Colonic mucosa (tissue), 4 donors: ENCODE data around the gene SEZ6L2. TPM values are rescaled to one million over a fixed set of nuclear protein-coding genes. Genes with fewer than 3 reads are reported as not detected.

Experiments
- DNase-seq: peaks from one replicate; pipeline ENCODE4 v3.0.0-alpha.2; 2020
- H3K27ac ChIP-seq: fragments of 200-600 bp; one replicate; pipeline ENCODE4 v1.8.0; 2021
- H3K27me3 ChIP-seq: fragments of 200-600 bp; one replicate; pipeline ENCODE4 v1.8.0; 2021
- H3K36me3 ChIP-seq: fragments of 200-600 bp; one replicate; pipeline ENCODE4 v1.8.0; 2021
- H3K4me1 ChIP-seq: fragments of 200-600 bp; one replicate; pipeline ENCODE4 v1.8.0; 2021; ENCODE audit warnings: mild to moderate bottlenecking
- H3K4me3 ChIP-seq: fragments of 200-600 bp; one replicate; pipeline ENCODE4 v1.8.0; 2021
- H3K9ac ChIP-seq, 2 donors: one replicate each; pipeline ENCODE4 v1.7.0; 2013; ENCODE audit warnings: control low read depth in 2 of 2, low read depth in 2 of 2, low read length in 2 of 2
- H3K9me3 ChIP-seq: fragments of 200-600 bp; one replicate; pipeline ENCODE4 v1.8.0; 2021
- CTCF ChIP-seq: fragments of 200-600 bp; IDR thresholded peaks from one replicate; pipeline ENCODE4 v1.8.0; 2022; ENCODE audit warnings: antibody characterized with exemption, mild to moderate bottlenecking
- intact Hi-C: fragments of 100-400 bp; cut with DNase I; formaldehyde crosslinking; loops from one replicate; pipeline ENCODE4 v1.14.1; 2022
- total RNA-seq, 2 donors: library from RNA; stranded (reverse); fragmentation: NEBNext Ultra II Directional in 1 of 2; extraction: Animal tissue kit (Norgen Biotek cat#: 25700) in 1 of 2; gene quantifications; one replicate each; pipeline ENCODE4 v1.2.1, GENCODE V29; 2021
- donor health status: healthy.
- donor health status: DM: no; HTN: no; CAD: no.
- donor health status: DM: no; HTN: no; CAD: no.

Gene SEZ6L2
- total RNA-seq, 2 donors from 2014 or later, result 11.2 to 12.1 TPM

- no peak overlapping the region for H3K4me3 ChIP-seq
- no peaks in the 10 kb centered on the region for H3K27me3 ChIP-seq
- no peak overlapping the region for H3K9ac ChIP-seq
- no peak for TF ChIP-seq CTCF
- no peak for DNase-seq
- no peaks in the 10 kb centered on the region for H3K9me3 ChIP-seq
- peaks cover 11% of the 10 kb centered on the region for H3K4me1 ChIP-seq
- intact Hi-C loops, result no loop called here
- no peaks in the 10 kb centered on the region for H3K36me3 ChIP-seq
- no peak overlapping the region for H3K27ac ChIP-seq
Observed at GRCh38 chr16:29922326-29922725, 23.0 kb upstream of the SEZ6L2 start.

GRCh38 chr16:29921034-29921385 is 21.7 kb upstream of the SEZ6L2 start:
- H3K9ac ChIP-seq, result no peak overlapping the region
- no peak overlapping the region for H3K4me3 ChIP-seq
- peaks cover 6% of the 10 kb centered on the region for H3K4me1 ChIP-seq
- H3K27me3 ChIP-seq, result no peaks in the 10 kb centered on the region
- DNase-seq, result no peak
- intact Hi-C loops, result no loop called here
- H3K9me3 ChIP-seq, result no peaks in the 10 kb centered on the region
- no peaks in the 10 kb centered on the region for H3K36me3 ChIP-seq
- no peak overlapping the region for H3K27ac ChIP-seq
- no peak for TF ChIP-seq CTCF

- no peak for TF ChIP-seq CTCF
- intact Hi-C loops, result no loop called here
- Histone ChIP-seq H3K36me3 (no peaks in the 10 kb centered on the region), H3K27ac (no peak overlapping the region), H3K4me3 (no peak overlapping the region), H3K27me3 (no peaks in the 10 kb centered on the region), H3K9me3 (no peaks in the 10 kb centered on the region), H3K4me1 (peaks cover 6% of the 10 kb centered on the region), H3K9ac (no peak overlapping the region)
- DNase-seq, result no peak
Observed at GRCh38 chr16:29920288-29921033, 21.1 kb upstream of the SEZ6L2 start.

GRCh38 chr16:29916979-29917378 is 17.6 kb upstream of the SEZ6L2 start:
- H3K9ac ChIP-seq, result no peak overlapping the region
- no peak for TF ChIP-seq CTCF
- H3K9me3 ChIP-seq, result no peaks in the 10 kb centered on the region
- H3K27ac ChIP-seq, result no peak overlapping the region
- no peak for DNase-seq
- H3K4me1 ChIP-seq, result no peaks in the 10 kb centered on the region
- H3K4me3 ChIP-seq, result no peak overlapping the region
- H3K36me3 ChIP-seq, result no peaks in the 10 kb centered on the region
- no peaks in the 10 kb centered on the region for H3K27me3 ChIP-seq
- intact Hi-C loops, result no loop called here

GRCh38 chr16:29915590-29916247 is 16.4 kb upstream of the SEZ6L2 start:
- no peaks in the 10 kb centered on the region for H3K36me3 ChIP-seq
- no peak for DNase-seq
- no peak for TF ChIP-seq CTCF

More at GRCh38 chr16:29915590-29916247, 16.4 kb upstream of the SEZ6L2 start:
- Histone ChIP-seq H3K27me3 (no peaks in the 10 kb centered on the region), H3K9me3 (no peaks in the 10 kb centered on the region), H3K4me1 (no peaks in the 10 kb centered on the region), H3K9ac (no peak overlapping the region), H3K27ac (no peak overlapping the region), H3K4me3 (no peak overlapping the region)
- intact Hi-C loops, result no loop called here
